PC-3 (cell line): ENCODE measurements around the gene SLC25A45. TPM values are rescaled to one million over a fixed set of nuclear protein-coding genes. Genes with fewer than 3 reads are reported as not detected.

Experiments used
- ATAC-seq: fragments of 200-7000 bp; cut with Tn5 transposase; 2 replicates; pipeline ENCODE4 v1.9.1; 2020; ENCODE audit warnings: mild to moderate bottlenecking, moderate library complexity
- BruUV-seq: library from RNA; stranded (reverse); fragments of 400-500 nt; replicated peaks from 2 replicates; lab custom pipeline; 2021; lab: Mats Ljungman, UMichigan
- CTCF ChIA-PET: fragments of 300-600 bp; sonication (Branson Sonifier 250); formaldehyde crosslinking; loops from one replicate; lab custom pipeline; 2022; ENCODE audit warnings: antibody characterized with exemption; lab: Charles Lee
- POLR2A ChIA-PET: fragments of 300-600 bp; sonication (Branson Sonifier 250); formaldehyde crosslinking; loops from one replicate; lab custom pipeline; 2022; ENCODE audit warnings: antibody characterized with exemption; ENCODE audit not compliant: unreplicated experiment; lab: Charles Lee
- DNase-seq: peaks from one replicate; pipeline ENCODE4 v3.0.0-alpha.2; 2015
- H2AFZ ChIP-seq: fragments of 300-600 bp; sonication (generic); 2 replicates; pipeline ENCODE4 v1.6.0; 2016; ENCODE audit warnings: antibody characterized with exemption, low read length
- H3F3A ChIP-seq: fragments of 300-600 bp; sonication (generic); one replicate; pipeline ENCODE4 v1.6.0; 2017; ENCODE audit warnings: antibody characterized with exemption, low read length, control low read depth, mild to moderate bottlenecking; ENCODE audit not compliant: unreplicated experiment
- H3K27ac ChIP-seq: fragments of 300-600 bp; sonication (generic); 2 replicates; pipeline ENCODE4 v1.5.1; 2016; ENCODE audit warnings: mild to moderate bottlenecking, low read length
- H3K27me3 ChIP-seq: fragments of 300-600 bp; sonication (generic); 2 replicates; pipeline ENCODE4 v1.6.1; 2016; ENCODE audit warnings: low read length, mixed read lengths
- H3K36me3 ChIP-seq: fragments of 300-600 bp; sonication (generic); 2 replicates; pipeline ENCODE4 v1.6.1; 2016; ENCODE audit warnings: low read depth, mixed run types, low read length, mixed read lengths
- H3K4me1 ChIP-seq: fragments of 300-600 bp; sonication (generic); 2 replicates; pipeline ENCODE4 v1.5.1; 2016; ENCODE audit warnings: low read length; ENCODE audit not compliant: insufficient read depth
- H3K4me2 ChIP-seq: fragments of 300-600 bp; sonication (generic); 2 replicates; pipeline ENCODE4 v1.6.0; 2016; ENCODE audit warnings: low read length
- H3K4me3 ChIP-seq: fragments of 300-600 bp; sonication (generic); 2 replicates; pipeline ENCODE4 v1.5.1; 2016; ENCODE audit warnings: mild to moderate bottlenecking, low read length, mixed read lengths
- H3K79me2 ChIP-seq: fragments of 300-600 bp; sonication (generic); 2 replicates; pipeline ENCODE4 v1.6.1; 2017; ENCODE audit warnings: low read length, mixed read lengths
- H3K9ac ChIP-seq: fragments of 300-600 bp; sonication (generic); 2 replicates; pipeline ENCODE4 v1.6.0; 2016; ENCODE audit warnings: mild to moderate bottlenecking, low read length
- H3K9me2 ChIP-seq: fragments of 300-600 bp; sonication (generic); replicated peaks from 2 replicates; pipeline ENCODE4 v1.6.1; 2016; ENCODE audit warnings: mixed run types, low read length, mixed read lengths
- H3K9me3 ChIP-seq: fragments of 300-600 bp; sonication (generic); 2 replicates; pipeline ENCODE4 v1.6.1; 2016; ENCODE audit warnings: low read length, mixed read lengths
- H4K20me1 ChIP-seq: fragments of 300-600 bp; sonication (generic); 2 replicates; pipeline ENCODE4 v1.6.1; 2016; ENCODE audit warnings: low read length, mixed read lengths
- EZH2 ChIP-seq: fragments of 300-600 bp; sonication (generic); IDR thresholded peaks from one replicate; pipeline ENCODE4 v1.6.1; 2017; ENCODE audit warnings: antibody characterized with exemption, mild to moderate bottlenecking, low read length; ENCODE audit not compliant: unreplicated experiment
- EZH2phosphoT487 ChIP-seq: fragments of 300-600 bp; sonication (generic); IDR thresholded peaks from 2 replicates; pipeline ENCODE4 v1.6.1; 2018; ENCODE audit warnings: mild to moderate bottlenecking, antibody characterized with exemption, low read length, borderline replicate concordance
- intact Hi-C: fragments of 100-400 bp; cut with micrococcal nuclease; formaldehyde crosslinking; loops from 2 replicates; pipeline ENCODE4 v1.9.0; 2023
- total RNA-seq: library from RNA; depleted of rRNA; stranded (reverse); fragments of >200 nt; gene quantifications from 2 replicates; pipeline ENCODE4 v1.2.3, GENCODE V29; 2014
- TF ChIP-seq, protein P1 (sequence below): fragments of 300-600 bp; sonication (generic); conservative IDR thresholded peaks from 2 replicates; pipeline ENCODE4 v1.5.1; 2017; ENCODE audit warnings: antibody characterized with exemption, low read depth, mild to moderate bottlenecking, low read length

The SLC25A45 gene
- total RNA-seq, 1 experiment from 2014 or later = 12.7 TPM

GRCh38 chr11:65421794-65422632 lies 39.6 kb upstream of the SLC25A45 start:
- Histone ChIP-seq H3K9me2 (no peaks in the 10 kb centered on the region), H3K27ac (peak overlapping the region; percentile 99), H3K9ac (peak overlapping the region; percentile 97), H3K4me3 (peak overlapping the region; percentile 93), H2AFZ (peak overlapping the region; percentile 32), H4K20me1 (peaks cover 43% of the 10 kb centered on the region), H3K4me1 (peaks cover 65% of the 10 kb centered on the region), H3K79me2 (peaks cover 63% of the 10 kb centered on the region), H3K9me3 (no peaks in the 10 kb centered on the region), H3F3A (peaks cover 46% of the 10 kb centered on the region), H3K36me3 (peaks cover 37% of the 10 kb centered on the region), H3K27me3 (no peaks in the 10 kb centered on the region), H3K4me2 (peak overlapping the region; percentile 97)
- intact Hi-C loops = loop anchor here (1.0 to 2.0 kb wide), 2 partner anchors 40 to 51 kb away; partner anchors contain the start of gene SLC25A45
- CTCF ChIA-PET = interaction anchor here (1.0 kb wide), 1 partner anchor 51 kb away, joined by 3 read pairs; no protein-coding TSS in a partner anchor
- no TSS peak for BruUV-seq
- POLR2A ChIA-PET = interaction anchor here (0.6 to 1.9 kb wide), 22 partner anchors 9 to 479 kb away, joined by 3 to 46 read pairs (median 6); partner anchors contain the start of genes CCDC85B, MALAT1 and SLC25A45
- TF ChIP-seq EZH2 = no peak
- TF ChIP-seq, protein P1, sequence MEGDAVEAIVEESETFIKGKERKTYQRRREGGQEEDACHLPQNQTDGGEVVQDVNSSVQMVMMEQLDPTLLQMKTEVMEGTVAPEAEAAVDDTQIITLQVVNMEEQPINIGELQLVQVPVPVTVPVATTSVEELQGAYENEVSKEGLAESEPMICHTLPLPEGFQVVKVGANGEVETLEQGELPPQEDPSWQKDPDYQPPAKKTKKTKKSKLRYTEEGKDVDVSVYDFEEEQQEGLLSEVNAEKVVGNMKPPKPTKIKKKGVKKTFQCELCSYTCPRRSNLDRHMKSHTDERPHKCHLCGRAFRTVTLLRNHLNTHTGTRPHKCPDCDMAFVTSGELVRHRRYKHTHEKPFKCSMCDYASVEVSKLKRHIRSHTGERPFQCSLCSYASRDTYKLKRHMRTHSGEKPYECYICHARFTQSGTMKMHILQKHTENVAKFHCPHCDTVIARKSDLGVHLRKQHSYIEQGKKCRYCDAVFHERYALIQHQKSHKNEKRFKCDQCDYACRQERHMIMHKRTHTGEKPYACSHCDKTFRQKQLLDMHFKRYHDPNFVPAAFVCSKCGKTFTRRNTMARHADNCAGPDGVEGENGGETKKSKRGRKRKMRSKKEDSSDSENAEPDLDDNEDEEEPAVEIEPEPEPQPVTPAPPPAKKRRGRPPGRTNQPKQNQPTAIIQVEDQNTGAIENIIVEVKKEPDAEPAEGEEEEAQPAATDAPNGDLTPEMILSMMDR = no peak
- TF ChIP-seq EZH2phosphoT487 = 0 out of 2 replicates have a peak, but pooled peaks have one; percentile 26
- ATAC-seq (peak; percentile 5), DNase-seq (peak; percentile 96)

GRCh38 chr11:65420979-65421793 lies 38.7 kb upstream of the SLC25A45 start:
- peak; percentile 97 for DNase-seq
- Histone ChIP-seq H3K79me2 (peaks cover 55% of the 10 kb centered on the region), H3K9me3 (no peaks in the 10 kb centered on the region), H3K9me2 (no peaks in the 10 kb centered on the region), H3K36me3 (peaks cover 33% of the 10 kb centered on the region), H3F3A (peaks cover 37% of the 10 kb centered on the region), H4K20me1 (peaks cover 35% of the 10 kb centered on the region), H3K4me3 (peak overlapping the region; percentile 93), H2AFZ (no peak overlapping the region), H3K9ac (peak overlapping the region; percentile 97), H3K4me2 (peak overlapping the region; percentile 97), H3K4me1 (peaks cover 63% of the 10 kb centered on the region), H3K27ac (peak overlapping the region; percentile 99), H3K27me3 (no peaks in the 10 kb centered on the region)
- peak; percentile 38 for ATAC-seq
- ChIA-PET CTCF (interaction anchor here (1.0 kb wide), 1 partner anchor 50 kb away, joined by 3 read pairs; no protein-coding TSS in a partner anchor), POLR2A (interaction anchor here (0.5 to 1.9 kb wide), 8 partner anchors 10 to 149 kb away, joined by 3 to 31 read pairs (median 4); partner anchors contain the start of genes MALAT1, SLC25A45 and ZNRD2)
- intact Hi-C loops = loop anchor here (1.0 to 2.0 kb wide), 2 partner anchors 39 to 52 kb away; partner anchors contain the start of gene SLC25A45
- TF ChIP-seq EZH2phosphoT487 = peak; percentile 78
- TF ChIP-seq, protein P1 = no peak
- no peak for TF ChIP-seq EZH2
- TSS peak; percentile 56 for BruUV-seq
